Lower leg skin (tissue), 3 donors: Measurements from ENCODE around the gene PLEKHA3.

Source experiments
- POLR2A ChIP-seq, 2 donors: fragments of 450-650 bp; IDR thresholded peaks; one replicate each; pipeline ENCODE4 v1.6.1; 2016 to 2017; ENCODE audit warnings: antibody characterized with exemption in 2 of 2, mild to moderate bottlenecking in 1 of 2, moderate library complexity in 1 of 2
- TF ChIP-seq, protein P1 (sequence below), 3 donors: fragments of 450-650 bp; IDR thresholded peaks; one replicate each; pipeline ENCODE4 v1.5.1; 2016; ENCODE audit warnings: antibody characterized with exemption in 3 of 3, mild to moderate bottlenecking in 3 of 3, moderate library complexity in 2 of 3

- TF ChIP-seq, protein P1, sequence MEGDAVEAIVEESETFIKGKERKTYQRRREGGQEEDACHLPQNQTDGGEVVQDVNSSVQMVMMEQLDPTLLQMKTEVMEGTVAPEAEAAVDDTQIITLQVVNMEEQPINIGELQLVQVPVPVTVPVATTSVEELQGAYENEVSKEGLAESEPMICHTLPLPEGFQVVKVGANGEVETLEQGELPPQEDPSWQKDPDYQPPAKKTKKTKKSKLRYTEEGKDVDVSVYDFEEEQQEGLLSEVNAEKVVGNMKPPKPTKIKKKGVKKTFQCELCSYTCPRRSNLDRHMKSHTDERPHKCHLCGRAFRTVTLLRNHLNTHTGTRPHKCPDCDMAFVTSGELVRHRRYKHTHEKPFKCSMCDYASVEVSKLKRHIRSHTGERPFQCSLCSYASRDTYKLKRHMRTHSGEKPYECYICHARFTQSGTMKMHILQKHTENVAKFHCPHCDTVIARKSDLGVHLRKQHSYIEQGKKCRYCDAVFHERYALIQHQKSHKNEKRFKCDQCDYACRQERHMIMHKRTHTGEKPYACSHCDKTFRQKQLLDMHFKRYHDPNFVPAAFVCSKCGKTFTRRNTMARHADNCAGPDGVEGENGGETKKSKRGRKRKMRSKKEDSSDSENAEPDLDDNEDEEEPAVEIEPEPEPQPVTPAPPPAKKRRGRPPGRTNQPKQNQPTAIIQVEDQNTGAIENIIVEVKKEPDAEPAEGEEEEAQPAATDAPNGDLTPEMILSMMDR (IDR thresholded peaks at IDR 0.05) = no peak
- TF ChIP-seq POLR2A (IDR thresholded peaks at IDR 0.05) = no peak
Observed at GRCh38 chr2:178478130-178478438, 2.2 kb upstream of the PLEKHA3 start.
